GM21576 (cell line): Measurements from ENCODE around the gene ZNF277.
"Not testable (repeated sequence)": the region's sequence is repeated elsewhere in the genome, so short reads cannot be mapped to it uniquely, and the experiment has no call there.

ENCODE experiments used
- ATAC-seq: cut with Tn5 transposase; IDR thresholded peaks from one replicate; pipeline ENCODE4 v1.9.1; 2021; ENCODE audit warnings: mild to moderate bottlenecking, moderate library complexity; ENCODE audit not compliant: unreplicated experiment

The ZNF277 gene

DNA sequence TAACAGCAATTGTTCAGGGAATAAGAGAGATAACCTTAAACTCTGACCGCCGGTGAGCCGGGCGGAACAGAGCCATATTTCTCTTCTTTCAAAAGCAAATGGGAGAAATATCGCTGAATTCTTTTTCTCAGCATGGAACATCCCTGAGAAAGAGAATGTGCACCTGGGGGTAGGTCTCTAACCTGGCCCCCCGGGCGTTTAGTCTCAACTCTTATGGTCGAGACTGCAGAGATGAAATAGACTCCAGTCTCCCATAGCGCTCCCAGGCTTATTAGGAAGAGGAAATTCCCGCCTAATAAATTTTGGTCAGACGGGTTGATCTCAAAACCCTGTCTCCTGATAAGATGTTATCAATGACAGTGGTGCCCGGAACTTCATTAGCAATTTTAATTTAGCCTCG is 43.5 kb downstream of the ZNF277 start:
- not testable (repeated sequence) for ATAC-seq

DNA sequence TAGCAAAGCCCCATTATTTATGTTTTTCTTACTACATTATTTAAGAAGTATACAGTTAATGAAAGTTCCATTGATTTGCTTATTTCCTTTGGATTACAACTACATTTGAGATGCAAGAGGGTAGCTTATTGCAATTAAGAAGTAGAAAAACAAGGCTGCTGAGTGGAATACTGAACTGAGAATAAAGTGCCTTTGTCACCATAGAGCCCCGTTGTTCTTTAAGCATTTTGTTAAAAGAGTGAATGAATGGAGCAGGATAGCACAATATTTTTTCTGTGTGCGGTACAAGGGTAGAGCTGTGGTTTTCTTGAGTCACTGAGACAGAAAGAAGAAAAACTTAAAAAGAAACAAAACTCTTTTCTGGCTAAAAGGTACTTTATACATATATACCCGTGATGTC is 45.6 kb downstream of the ZNF277 start:
- ATAC-seq = no peak

DNA sequence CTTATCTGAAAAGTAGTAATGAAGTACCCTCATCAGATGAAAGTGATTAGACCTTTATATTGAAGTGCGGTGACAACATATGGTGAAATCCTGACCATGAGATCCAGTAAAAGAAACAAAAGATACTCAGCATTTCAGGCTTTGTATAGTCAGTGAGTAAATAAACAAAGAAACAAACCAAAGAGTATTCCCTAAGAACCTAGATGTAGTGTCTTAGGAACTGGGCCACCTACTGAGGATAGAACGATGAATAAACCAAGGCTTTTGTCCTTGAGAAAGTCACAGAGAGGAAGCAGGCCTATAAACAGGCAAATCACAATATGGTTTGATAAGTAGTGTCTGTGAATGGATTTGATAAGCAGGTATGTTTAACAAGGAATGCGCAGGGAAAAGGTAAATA is 46.2 kb downstream of the ZNF277 start:
- no peak for ATAC-seq

DNA sequence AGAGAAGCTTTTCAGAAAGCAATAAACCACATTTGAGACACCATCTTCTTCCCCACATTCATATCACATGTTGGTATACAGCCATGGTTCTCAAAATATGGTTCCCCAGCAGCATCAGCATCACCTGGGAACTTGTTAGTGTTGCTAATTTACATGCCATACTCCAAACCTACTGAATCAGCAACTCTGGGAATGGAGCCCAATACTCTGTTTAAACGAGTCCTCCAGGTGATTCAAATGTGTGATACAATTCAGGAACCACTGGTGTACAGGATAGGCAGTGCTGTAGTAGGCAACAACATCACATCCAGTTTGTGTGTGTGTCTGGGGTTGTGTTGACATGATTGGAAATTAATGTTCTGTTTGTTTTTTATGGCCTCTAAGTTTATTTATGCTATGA is 47.7 kb downstream of the ZNF277 start:
- no peak for ATAC-seq

DNA sequence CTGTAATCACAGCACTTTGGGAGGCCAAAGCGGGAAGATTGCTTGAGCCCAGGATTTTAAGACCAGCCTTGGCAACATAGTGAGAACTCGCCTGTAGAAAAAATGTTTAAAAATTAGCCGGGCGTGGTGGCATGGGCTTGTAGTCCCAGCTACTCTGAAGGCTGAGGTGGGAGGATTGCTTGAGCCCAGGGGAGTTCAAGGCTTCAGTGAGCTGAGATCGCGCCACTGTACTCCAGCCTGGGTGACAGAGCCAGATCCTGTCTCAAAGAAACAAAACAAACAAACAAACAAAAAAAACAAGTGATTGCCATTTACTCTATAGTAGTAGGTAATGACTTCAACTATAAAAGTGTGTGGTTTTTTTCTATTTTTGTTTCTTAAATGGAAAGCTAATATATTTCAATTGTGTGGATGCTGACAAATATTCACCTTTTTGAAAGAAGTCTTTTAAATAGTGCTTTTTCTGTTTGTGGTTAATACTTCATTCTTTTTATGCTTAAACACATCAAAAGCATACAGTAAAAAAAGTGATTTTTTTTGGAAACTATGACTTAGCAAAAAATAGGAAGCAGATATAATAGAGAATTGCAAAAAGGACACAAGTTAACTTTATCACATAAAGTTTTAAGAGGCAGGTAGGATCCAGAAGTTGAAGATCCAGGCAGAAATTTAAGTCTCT is 48.4 kb downstream of the ZNF277 start:
- ATAC-seq = no peak

DNA sequence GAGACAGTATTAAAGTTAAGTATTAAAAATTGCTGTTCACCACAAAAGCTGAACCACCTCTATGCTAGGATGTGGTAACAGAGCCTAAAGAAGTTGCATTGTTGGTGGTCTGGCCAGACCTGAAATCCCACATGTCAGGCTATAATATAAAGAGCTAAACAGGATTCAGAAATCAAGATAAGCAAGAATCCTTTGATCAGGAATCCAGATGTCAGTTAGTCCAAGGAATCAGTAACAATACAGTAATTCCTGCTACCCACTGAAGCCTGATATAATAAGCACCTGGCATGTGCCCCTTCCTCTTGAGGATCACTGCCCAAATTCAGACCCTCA is 48.9 kb downstream of the ZNF277 start:
- no peak for ATAC-seq

DNA sequence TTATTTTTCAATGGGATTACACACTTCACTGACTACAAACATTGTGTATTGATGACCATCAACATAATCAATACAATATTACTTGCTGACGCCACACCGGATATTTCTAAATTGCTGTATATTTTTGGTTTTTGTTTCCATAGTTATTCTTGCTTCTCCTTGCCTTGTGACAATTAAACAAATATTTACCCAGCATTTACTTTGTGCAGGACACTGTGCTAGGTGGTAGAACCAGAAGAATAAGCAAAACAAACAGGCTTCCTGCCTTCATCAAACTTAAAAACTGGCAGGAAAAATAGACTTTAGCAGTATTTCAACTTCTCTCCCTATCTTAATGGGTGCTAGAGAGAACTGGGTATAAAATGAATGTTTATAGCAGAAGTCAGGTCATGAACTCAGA is 50.6 kb downstream of the ZNF277 start:
- ATAC-seq = no peak

DNA sequence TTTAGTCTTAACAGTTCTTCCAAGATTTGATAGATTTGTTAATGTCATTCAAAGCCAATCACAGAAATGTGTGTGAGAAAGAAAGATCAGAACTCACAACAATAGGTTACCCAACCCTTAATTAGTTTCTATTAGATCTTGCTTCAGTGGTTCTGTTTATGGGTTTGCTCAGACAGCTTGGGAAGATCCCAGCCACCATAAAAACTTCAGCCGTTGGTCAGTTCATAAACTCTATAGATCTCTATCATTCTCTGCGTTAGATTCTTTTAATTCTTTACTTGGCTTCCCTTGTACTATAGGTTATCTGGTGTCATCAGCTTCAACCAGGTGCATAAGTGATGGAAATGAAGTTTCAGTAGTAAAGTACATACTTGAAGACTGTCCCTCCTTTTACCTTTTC is 54.4 kb downstream of the ZNF277 start:
- ATAC-seq = no peak

DNA sequence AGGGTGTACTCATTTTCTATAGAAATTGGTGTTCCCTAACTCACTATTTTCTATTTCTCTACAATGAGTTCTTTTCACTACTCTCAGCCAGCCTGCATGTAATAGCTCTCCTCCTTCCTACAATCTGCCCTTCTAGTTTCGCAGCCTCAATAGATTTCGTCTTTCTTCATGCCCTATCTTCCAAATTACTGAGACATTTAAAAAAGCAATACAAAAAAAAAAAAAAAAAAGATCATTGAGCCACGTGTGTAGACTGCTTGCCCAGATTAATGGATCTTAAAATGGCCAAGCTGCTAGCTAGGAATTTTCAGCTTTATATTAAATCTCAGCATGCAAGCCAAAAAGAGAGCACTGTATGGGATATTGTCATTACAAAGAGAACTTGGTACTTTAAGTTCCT is 55.5 kb downstream of the ZNF277 start:
- ATAC-seq = no peak

DNA sequence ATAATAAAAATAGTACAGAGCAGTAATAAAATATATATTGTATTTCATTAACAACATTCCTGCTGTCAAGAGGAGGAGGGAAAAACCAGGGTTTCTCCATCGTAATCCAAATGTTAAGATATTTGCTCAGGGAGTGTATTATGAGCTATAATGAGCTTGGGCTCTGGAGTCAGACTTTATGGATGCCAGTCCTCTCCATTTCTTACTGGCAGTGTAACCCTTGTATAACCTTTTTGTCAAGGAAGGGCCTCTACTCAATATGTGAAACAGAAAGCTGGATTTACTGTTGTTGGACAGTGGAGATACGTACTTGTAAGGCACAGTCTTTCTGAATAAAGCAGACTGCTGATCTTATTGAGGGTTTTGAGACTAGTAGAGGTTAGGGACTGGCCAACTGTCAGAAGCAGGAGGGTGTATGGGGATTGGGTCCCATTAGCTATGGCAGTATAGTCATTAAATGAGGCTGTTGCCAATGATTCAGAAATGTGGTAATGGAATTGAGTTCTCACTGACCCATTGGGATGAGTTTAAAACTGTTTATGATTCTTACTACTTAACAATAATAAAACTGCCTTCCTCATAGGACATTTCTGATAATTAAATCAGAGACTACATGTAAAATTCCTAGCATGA is 56.5 kb downstream of the ZNF277 start:
- ATAC-seq = no peak

DNA sequence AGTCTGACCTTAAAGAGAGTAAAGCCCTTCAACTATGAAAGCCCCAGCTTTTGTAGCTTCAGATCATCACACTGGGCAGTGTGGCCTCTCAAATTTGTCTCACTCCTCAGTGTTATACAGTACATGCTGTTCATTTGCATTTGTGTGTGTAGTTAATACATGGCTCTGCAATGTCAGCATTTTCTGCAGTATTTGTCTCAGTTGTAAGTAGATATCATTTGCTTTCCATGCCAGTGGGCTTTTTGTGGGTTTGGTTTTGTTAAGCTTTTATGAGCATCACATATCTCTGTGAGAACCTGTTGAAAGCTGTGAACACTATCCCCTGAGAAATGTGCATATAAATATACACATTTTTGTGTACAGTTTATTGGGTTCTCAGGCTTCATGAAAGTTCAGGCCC is 57.0 kb downstream of the ZNF277 start:
- ATAC-seq = no peak

DNA sequence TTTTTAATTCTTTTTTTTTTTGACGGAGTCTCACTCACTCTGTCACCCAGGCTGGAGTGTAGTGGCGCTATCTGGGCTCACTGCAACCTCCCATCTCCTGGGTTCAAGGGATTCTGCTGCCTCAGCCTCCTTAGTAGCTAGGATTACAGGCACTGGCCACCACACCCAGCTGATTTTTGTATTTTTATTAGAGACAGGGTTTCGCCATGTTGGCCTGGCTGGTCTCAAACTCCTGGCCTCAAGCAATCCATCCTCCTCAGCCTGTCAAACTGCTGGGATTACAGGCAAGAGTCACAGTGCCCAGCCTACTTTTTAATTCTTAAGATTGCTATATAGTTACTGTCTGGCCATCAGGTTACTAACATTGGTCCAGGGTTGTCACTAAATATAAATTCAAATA is 59.6 kb downstream of the ZNF277 start:
- no peak for ATAC-seq

DNA sequence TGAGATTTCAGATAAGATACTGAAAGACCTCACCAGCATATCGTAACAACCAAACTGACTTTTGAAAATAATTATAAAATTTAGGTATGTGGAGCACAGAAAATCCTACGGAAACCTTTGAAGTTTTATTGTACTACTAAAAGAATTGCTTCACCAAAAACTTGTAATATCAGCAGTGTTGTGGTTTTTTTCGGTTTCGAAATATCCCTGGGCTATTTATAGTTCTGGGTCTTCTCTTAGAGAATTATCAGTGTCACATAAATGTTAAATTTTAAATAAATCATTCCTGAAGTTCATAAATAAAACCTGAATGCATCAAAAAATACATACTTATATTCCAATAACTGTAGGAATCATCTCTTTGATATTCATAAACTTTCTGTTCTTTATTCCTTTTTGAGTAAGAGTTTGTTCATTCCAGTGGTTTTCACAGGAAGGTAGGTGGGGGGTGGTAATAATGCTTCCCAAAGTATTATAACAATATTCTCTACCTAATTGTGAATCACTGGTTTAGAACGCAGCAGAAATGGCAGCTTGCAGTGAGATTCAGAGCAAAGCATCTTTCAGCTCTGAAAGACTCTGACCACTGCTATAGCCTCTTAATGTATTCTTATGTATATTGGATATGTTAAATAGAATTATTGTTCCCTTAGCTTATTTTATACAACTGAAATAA is 60.2 kb downstream of the ZNF277 start:
- ATAC-seq = no peak

DNA sequence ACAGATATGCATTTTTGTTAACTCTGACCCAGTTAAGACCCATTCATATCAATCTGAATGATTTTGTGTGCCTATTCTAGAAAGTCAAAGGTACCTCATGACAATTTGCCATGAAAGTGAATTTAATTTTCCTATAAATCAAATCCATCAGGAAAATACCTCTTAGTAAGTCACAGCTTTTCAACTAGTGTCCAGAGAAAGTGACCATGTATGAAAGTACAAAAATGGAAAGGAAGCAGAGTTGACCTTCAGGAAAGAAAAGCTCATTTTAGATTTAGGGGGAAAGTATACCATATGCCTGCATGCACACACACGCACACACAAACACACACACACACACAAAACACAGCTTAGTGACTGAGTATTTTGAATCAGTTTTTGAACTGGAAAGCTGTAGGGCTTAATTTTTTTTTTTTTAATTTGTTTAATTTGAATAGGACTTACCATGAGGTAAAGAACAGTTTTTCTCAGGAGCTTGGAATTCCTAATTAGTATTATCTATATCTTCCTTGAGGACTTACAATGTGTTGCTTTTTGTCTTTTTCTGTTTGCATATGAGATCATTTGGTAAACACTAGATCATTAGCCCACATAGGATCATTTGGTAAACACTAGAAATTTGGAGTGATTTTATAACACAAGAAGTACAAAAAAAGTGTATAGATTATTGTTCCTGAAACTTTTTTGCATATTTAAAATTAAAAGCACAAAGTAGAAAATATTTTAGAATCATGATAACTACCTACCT is 61.6 kb downstream of the ZNF277 start:
- no peak for ATAC-seq

DNA sequence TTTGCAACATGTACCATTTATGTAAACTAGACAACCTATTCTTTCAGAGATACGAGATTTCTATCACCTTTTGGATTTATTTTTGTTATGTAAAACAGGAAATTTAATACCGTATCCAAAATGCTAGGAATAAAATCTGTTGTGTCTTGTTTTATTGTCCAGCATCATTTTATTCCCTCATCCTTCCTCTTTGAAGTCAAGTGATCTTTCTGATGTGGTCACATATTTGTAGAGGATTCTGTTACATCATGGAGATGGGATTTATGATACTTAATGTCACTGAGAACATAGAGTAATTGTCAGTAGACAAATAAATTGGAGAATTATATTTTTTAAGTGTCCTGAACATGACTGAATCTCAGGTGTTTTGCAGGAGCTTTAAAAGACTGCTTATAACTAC is 64.7 kb downstream of the ZNF277 start:
- no peak for ATAC-seq

DNA sequence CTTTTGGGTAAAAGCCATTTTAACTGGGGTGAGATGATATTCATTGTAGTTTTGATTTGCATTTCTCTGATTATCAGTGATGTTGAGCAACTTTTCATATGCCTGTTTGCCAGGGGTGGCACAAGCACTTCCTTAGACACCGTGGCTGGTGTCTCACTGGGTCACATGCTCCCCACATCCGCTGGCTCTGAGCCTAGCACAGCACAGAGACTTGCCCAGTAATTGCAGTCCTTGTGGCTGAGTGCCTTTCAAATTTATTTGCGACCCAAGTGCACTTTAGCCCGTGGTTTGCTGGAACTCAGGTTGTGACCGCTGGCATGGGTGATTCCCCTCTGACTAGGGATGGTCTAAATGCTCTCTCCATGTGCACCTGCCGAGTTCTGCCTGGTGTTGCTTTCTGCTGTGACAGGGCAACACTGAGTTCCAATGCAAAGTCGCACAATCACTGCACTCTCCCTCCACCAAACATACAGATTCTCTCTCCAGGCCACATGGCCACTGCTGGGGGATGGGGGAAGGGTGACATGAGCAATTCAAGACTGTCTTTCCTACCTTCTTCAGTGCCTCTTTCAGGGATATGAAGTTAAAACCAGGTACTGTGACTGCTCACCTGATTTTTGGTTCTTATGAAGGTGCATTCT is 66.5 kb downstream of the ZNF277 start:
- ATAC-seq = no peak

DNA sequence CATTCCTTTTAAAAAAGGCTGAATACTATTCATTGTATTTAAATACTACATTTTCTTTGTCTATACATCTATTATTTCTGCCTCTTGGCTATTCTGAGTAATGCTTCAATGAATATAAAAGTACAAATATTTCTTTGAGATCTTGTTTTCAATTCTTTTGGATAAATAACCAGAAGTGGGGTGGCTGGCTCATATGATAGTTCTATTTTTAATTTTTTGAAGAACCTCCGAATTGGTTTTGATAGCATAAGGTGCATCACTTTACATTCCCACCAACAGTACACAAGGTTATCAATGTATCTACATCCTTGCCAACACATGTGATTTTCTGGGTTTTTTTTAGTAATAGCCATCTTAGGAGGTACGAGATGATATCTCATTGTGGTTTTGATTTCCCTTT is 72.5 kb downstream of the ZNF277 start:
- no peak for ATAC-seq

DNA sequence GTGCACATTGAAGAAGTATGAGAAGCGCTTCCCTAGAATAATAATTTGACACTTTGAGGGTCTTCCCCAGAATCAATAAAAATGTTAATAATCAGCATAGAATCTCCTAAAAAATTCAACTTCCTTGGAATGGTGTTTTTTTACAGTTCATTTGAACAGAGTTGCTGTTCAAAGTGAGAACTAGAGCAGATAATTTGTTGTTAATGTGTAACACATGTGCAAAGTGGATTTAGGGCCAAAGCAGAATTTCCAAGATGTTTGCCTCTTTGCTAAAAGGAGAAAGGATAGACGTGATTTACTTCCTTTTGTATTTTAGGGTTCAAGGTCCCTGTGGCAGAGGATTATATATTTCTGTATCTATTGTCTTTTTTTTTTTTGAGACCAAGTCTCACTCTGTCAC is 73.8 kb downstream of the ZNF277 start:
- ATAC-seq = no peak

DNA sequence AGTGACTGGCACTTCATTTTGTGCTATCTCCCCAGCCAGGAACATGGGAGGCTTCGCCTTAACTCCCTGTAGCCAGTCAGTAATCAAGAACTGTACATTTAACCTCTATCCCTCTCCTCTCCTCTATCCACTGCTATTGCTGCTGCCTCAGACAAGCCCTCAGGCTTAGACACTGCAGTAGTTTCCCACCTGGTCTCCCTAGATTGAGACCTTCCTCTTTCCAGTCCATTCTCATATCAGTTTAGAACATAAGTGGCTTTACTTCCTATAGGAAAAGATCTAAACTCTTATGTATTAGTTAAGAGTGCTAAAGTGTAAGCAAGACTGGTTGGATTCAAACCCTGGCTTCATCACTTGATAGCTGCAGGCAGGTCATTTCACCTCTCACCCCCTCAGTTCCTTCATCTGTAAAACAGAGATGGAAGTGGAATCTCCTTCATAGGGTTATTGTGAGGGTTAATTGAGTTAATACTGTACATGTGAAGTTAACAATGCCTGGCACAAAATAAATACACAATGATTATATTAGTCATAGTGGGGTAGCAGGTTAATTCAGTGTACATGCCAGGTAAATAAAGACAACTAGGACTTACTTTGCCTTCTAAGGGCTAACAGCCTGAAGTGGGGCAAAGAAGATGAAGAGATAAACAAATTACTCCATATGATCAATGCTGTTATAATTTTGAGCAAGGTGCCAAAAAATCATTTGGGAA is 76.1 kb downstream of the ZNF277 start:
- no peak for ATAC-seq

DNA sequence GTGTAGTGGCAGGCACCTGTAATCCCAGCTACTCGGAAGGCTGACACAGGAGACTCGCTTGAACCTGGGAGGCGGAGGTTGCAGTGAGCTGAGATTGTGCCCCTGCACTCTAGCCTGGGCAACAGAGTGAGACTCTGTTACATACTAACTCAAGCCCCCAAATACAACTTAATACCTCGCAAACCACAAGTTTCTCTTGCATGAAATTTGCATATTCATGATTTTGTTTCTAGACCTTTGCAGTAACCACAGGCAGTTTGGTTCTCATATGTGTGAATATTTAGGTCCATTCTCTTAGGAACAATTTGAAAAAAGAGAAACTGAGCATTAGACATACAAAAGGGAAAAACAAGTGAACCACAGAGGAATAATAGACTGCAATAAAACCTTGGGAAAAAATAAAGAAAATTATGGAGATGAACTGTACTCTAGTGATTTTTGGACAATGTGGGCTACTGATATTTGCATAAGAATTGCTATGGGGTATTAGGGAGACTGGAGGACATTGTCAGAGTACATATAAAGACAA is 77.0 kb downstream of the ZNF277 start:
- no peak for ATAC-seq
